Activated naive CD4-positive, alpha-beta T cell treated with anti-CD3 and anti-CD28 coated beads, Interleukin-2, amount 50 U/mL, for 24 hours (primary cell): ENCODE data around the gene CTSA.

ENCODE experiments used
- H3K27ac Mint-ChIP-seq: one replicate; pipeline ENCODE4 v1.8.0; 2021; ENCODE audit warnings: mild to moderate bottlenecking, mixed read lengths
- H3K27me3 Mint-ChIP-seq: one replicate; pipeline ENCODE4 v1.8.0; 2021; ENCODE audit warnings: mixed read lengths
- H3K36me3 Mint-ChIP-seq: one replicate; pipeline ENCODE4 v1.8.0; 2021; ENCODE audit warnings: mixed read lengths
- H3K4me1 Mint-ChIP-seq: one replicate; pipeline ENCODE4 v1.8.0; 2021; ENCODE audit warnings: mixed read lengths
- H3K4me3 Mint-ChIP-seq: one replicate; pipeline ENCODE4 v1.8.0; 2021; ENCODE audit warnings: mild to moderate bottlenecking, mixed read lengths
- H3K9me3 Mint-ChIP-seq: one replicate; pipeline ENCODE4 v1.8.0; 2021; ENCODE audit warnings: mixed read lengths

The CTSA gene

GRCh38 chr20:45948261-45948733 lies 57.2 kb downstream of the CTSA start:
- no peaks in the 10 kb centered on the region for H3K27me3 Mint-ChIP-seq
- H3K4me3 Mint-ChIP-seq = no peak overlapping the region
- peak overlapping the region; percentile 41 for H3K27ac Mint-ChIP-seq
- H3K4me1 Mint-ChIP-seq = peaks cover 19% of the 10 kb centered on the region
- no peaks in the 10 kb centered on the region for H3K9me3 Mint-ChIP-seq
- peaks cover 8% of the 10 kb centered on the region for H3K36me3 Mint-ChIP-seq
